HEK293 (cell line): ENCODE measurements around the gene NCOA3.
A peak's percentile ranks its signal among the peaks of the same experiment; 100 is the strongest.

Source experiments
- CTCF ChIA-PET: fragments of 350-600 bp; formaldehyde crosslinking; extraction: SDS; loops from one replicate; lab custom pipeline; 2021; ENCODE audit warnings: antibody characterized with exemption; lab: Yijun Ruan, JAX
- POLR2A ChIA-PET: fragments of 300-600 bp; formaldehyde crosslinking; extraction: SDS; loops from one replicate; lab custom pipeline; 2020; ENCODE audit warnings: antibody characterized with exemption, inconsistent platforms; lab: Yijun Ruan, JAX
- H3K27ac ChIP-seq: fragments of 200-500 bp; sonication (Bioruptor generic); 2 replicates; pipeline ENCODE4 v1.5.1; 2014; ENCODE audit warnings: low read depth, low read length, control low read depth, inconsistent platforms; ENCODE audit errors: extremely low read depth
- H3K36me3 ChIP-seq, 2 experiments: fragments of 200-500 bp in 1 of 2; sonication (Bioruptor generic) in 1 of 2; 1 replicate in 1 of 2; 2 replicates in 1 of 2; pipeline ENCODE4 v1.5.1; 2014 to 2017; ENCODE audit warnings: inconsistent platforms in 2 of 2, low read length in 2 of 2; ENCODE audit not compliant: control insufficient read depth in 2 of 2, insufficient read depth in 1 of 2
- H3K4me1 ChIP-seq: fragments of 200-500 bp; sonication (Bioruptor generic); 2 replicates; pipeline ENCODE4 v1.5.1; 2014; ENCODE audit warnings: mild to moderate bottlenecking, low read length, inconsistent platforms; ENCODE audit not compliant: control insufficient read depth, insufficient read depth
- H3K4me3 ChIP-seq: 2 replicates; pipeline ENCODE4 v1.5.1; 2011; ENCODE audit warnings: low read depth, mild to moderate bottlenecking, control low read depth, low read length, moderate library complexity
- H3K9me3 ChIP-seq: fragments of 200-500 bp; sonication (Bioruptor generic); 2 replicates; pipeline ENCODE4 v1.5.1; 2014; ENCODE audit warnings: low read depth, low read length, inconsistent platforms; ENCODE audit not compliant: control insufficient read depth, insufficient read depth
- KLF1 ChIP-seq: fragments of 450-650 bp; formaldehyde crosslinking; IDR thresholded peaks from 2 replicates; pipeline ENCODE4 v1.5.1; 2016; ENCODE audit warnings: missing biosample characterization, missing genetic modification characterization
- WT1 ChIP-seq: fragments of 450-650 bp; formaldehyde crosslinking; IDR thresholded peaks from 2 replicates; pipeline ENCODE4 v1.5.1; 2016; ENCODE audit warnings: missing biosample characterization, missing genetic modification characterization
- YY2 ChIP-seq: fragments of 450-650 bp; formaldehyde crosslinking; IDR thresholded peaks from 2 replicates; pipeline ENCODE4 v1.5.1; 2016; ENCODE audit warnings: missing biosample characterization, missing genetic modification characterization
- ZFP3 ChIP-seq: fragments of 450-650 bp; formaldehyde crosslinking; IDR thresholded peaks from 2 replicates; pipeline ENCODE4 v1.5.1; 2016; ENCODE audit warnings: low read depth, missing biosample characterization, missing genetic modification characterization
- ZNF138 ChIP-seq: fragments of 450-650 bp; formaldehyde crosslinking; IDR thresholded peaks from 2 replicates; pipeline ENCODE4 v1.5.1; 2016; ENCODE audit warnings: missing biosample characterization, missing genetic modification characterization, borderline replicate concordance
- ZNF292 ChIP-seq: fragments of 450-650 bp; formaldehyde crosslinking; IDR thresholded peaks from 2 replicates; pipeline ENCODE4 v1.5.1; 2016; ENCODE audit warnings: low read depth, missing biosample characterization, missing genetic modification characterization, borderline replicate concordance
- ZNF324 ChIP-seq: fragments of 450-650 bp; formaldehyde crosslinking; IDR thresholded peaks from 2 replicates; pipeline ENCODE4 v1.5.1; 2016; ENCODE audit warnings: missing biosample characterization, missing genetic modification characterization
- ZNF341 ChIP-seq: fragments of 450-650 bp; formaldehyde crosslinking; IDR thresholded peaks from 2 replicates; pipeline ENCODE4; 2016; ENCODE audit warnings: low read depth, missing biosample characterization, missing genetic modification characterization
- ZNF350 ChIP-seq: fragments of 450-650 bp; formaldehyde crosslinking; IDR thresholded peaks from 2 replicates; pipeline ENCODE4 v1.5.0; 2017; ENCODE audit warnings: missing biosample characterization, mild to moderate bottlenecking, missing genetic modification characterization
- ZNF514 ChIP-seq: fragments of 450-650 bp; formaldehyde crosslinking; IDR thresholded peaks from 2 replicates; pipeline ENCODE4 v1.5.1; 2016; ENCODE audit warnings: missing biosample characterization, missing genetic modification characterization
- ZNF530 ChIP-seq: fragments of 450-650 bp; formaldehyde crosslinking; IDR thresholded peaks from 2 replicates; pipeline ENCODE4 v1.5.1; 2016; ENCODE audit warnings: low read depth, missing biosample characterization, missing genetic modification characterization
- ZNF544 ChIP-seq: fragments of 450-650 bp; formaldehyde crosslinking; IDR thresholded peaks from 2 replicates; pipeline ENCODE4 v1.5.0; 2017; ENCODE audit warnings: missing biosample characterization, missing genetic modification characterization
- ZNF600 ChIP-seq: fragments of 450-650 bp; formaldehyde crosslinking; IDR thresholded peaks from 2 replicates; pipeline ENCODE4 v1.5.1; 2016; ENCODE audit warnings: missing biosample characterization, missing genetic modification characterization
- ZNF624 ChIP-seq: fragments of 450-650 bp; formaldehyde crosslinking; IDR thresholded peaks from 2 replicates; pipeline ENCODE4 v1.5.1; 2017; ENCODE audit warnings: missing biosample characterization, missing genetic modification characterization
- ZNF76 ChIP-seq: fragments of 450-650 bp; formaldehyde crosslinking; IDR thresholded peaks from 2 replicates; pipeline ENCODE4; 2016; ENCODE audit warnings: low read depth, missing biosample characterization, missing genetic modification characterization, borderline replicate concordance
- TF ChIP-seq, protein P1 (sequence below): fragments of 450-650 bp; formaldehyde crosslinking; IDR thresholded peaks from 2 replicates; pipeline ENCODE4 v1.5.1; 2016; ENCODE audit warnings: missing biosample characterization, missing genetic modification characterization, low read depth
- TF ChIP-seq, protein P2 (sequence below): fragments of 450-650 bp; formaldehyde crosslinking; conservative IDR thresholded peaks from 2 replicates; pipeline ENCODE4 v1.5.1; 2016; ENCODE audit warnings: low read depth, missing biosample characterization, missing genetic modification characterization
- TF ChIP-seq, protein P3 (sequence below): fragments of 450-650 bp; IDR thresholded peaks from 2 replicates; pipeline ENCODE4 v1.5.1; 2018; ENCODE audit warnings: missing biosample characterization, missing genetic modification characterization
- TF ChIP-seq, protein P4 (sequence below): IDR thresholded peaks from 2 replicates; pipeline ENCODE4 v1.6.1; 2011; ENCODE audit warnings: mild to moderate bottlenecking, low read depth, low read length, borderline replicate concordance

NCOA3 gene

DNA sequence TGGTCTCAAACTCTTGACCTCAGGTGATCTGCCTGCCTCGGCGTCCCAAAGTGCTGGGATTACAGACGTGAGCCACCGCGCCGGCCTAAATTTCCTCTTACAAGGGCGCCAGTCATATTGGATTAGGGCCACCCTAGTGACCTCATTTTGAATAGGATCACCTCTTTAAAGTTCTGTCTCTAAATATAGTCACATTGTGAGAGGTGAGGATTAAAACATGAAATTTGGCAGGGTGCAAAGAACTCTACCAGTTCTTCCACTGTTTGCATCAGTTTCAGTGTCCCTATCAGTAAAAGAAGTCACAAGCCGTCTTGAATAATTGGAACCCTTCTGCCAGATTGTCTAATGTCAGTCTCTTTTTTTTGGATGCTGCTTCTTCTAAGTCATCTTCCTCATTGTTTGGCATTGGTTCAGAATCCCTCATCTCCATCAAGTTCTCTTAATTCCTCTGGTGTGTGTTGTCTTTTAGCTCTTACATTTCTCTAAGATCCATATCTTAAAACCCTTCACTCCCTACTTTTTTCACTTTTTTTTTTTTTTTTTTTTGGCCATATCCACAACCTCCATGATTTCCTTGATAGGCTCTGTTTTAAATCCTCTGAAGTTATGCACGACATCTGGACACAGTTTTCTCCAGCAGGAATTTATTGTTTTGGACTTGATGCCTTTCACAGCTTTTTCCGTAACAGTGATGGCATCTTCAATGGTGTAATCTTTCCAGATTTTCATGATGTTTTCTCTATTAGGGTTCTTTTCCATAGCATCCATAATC, 56.8 kb downstream of the NCOA3 start:
- Histone ChIP-seq H3K4me3 (no peak overlapping the region), H3K9me3 (no peaks in the 10 kb centered on the region), H3K4me1 (peaks cover 3% of the 10 kb centered on the region), H3K27ac (no peak overlapping the region), H3K36me3 (no peaks in the 10 kb centered on the region)
- ChIA-PET CTCF (no interaction called here), POLR2A (no interaction called here)
- TF ChIP-seq ZNF624 (tag by site-specific recombination) (no peak), ZNF600 (tag by site-specific recombination) (peak; percentile 47; the same call in 1 of the 2 replicates)
- TF ChIP-seq, protein P1, sequence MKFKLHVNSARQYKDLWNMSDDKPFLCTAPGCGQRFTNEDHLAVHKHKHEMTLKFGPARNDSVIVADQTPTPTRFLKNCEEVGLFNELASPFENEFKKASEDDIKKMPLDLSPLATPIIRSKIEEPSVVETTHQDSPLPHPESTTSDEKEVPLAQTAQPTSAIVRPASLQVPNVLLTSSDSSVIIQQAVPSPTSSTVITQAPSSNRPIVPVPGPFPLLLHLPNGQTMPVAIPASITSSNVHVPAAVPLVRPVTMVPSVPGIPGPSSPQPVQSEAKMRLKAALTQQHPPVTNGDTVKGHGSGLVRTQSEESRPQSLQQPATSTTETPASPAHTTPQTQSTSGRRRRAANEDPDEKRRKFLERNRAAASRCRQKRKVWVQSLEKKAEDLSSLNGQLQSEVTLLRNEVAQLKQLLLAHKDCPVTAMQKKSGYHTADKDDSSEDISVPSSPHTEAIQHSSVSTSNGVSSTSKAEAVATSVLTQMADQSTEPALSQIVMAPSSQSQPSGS, result no peak

DNA sequence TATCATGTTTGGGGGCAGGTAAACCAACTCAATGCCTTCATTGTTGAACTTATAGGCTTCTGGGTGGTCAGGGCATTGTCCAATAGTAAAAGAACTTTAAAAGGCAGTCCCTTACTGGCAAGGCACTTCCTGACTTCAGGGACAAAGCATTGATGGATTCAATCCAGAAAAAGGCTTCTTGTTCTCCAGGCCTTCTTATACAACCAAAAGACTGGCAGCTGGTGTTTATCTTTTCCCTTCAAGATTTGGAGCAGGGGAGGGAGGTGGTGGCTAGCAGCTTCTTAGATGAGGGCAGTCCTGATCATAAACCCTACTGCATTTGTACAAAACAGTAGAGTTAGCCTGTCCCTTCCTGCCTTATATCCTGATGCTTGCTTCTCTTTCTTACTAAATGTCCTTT, 57.5 kb downstream of the NCOA3 start:
- ChIA-PET POLR2A (no interaction called here), CTCF (interaction anchor here (0.7 kb wide), 1 partner anchor 368 kb away, joined by 3 read pairs; no protein-coding TSS in a partner anchor)
- no peaks in the 10 kb centered on the region for H3K9me3 ChIP-seq
- no peak overlapping the region for H3K4me3 ChIP-seq
- H3K4me1 ChIP-seq, result peaks cover 3% of the 10 kb centered on the region
- no peak overlapping the region for H3K27ac ChIP-seq
- H3K36me3 ChIP-seq, result no peaks in the 10 kb centered on the region
- no peak for TF ChIP-seq ZNF530 (tag by site-specific recombination)
- TF ChIP-seq ZNF350 (tag by site-specific recombination), result no peak
- no peak for TF ChIP-seq ZNF138 (tag by site-specific recombination)
- no peak for TF ChIP-seq ZNF341 (tag by site-specific recombination)
- TF ChIP-seq ZNF544 (tag by site-specific recombination), result no peak
- TF ChIP-seq, protein P2, sequence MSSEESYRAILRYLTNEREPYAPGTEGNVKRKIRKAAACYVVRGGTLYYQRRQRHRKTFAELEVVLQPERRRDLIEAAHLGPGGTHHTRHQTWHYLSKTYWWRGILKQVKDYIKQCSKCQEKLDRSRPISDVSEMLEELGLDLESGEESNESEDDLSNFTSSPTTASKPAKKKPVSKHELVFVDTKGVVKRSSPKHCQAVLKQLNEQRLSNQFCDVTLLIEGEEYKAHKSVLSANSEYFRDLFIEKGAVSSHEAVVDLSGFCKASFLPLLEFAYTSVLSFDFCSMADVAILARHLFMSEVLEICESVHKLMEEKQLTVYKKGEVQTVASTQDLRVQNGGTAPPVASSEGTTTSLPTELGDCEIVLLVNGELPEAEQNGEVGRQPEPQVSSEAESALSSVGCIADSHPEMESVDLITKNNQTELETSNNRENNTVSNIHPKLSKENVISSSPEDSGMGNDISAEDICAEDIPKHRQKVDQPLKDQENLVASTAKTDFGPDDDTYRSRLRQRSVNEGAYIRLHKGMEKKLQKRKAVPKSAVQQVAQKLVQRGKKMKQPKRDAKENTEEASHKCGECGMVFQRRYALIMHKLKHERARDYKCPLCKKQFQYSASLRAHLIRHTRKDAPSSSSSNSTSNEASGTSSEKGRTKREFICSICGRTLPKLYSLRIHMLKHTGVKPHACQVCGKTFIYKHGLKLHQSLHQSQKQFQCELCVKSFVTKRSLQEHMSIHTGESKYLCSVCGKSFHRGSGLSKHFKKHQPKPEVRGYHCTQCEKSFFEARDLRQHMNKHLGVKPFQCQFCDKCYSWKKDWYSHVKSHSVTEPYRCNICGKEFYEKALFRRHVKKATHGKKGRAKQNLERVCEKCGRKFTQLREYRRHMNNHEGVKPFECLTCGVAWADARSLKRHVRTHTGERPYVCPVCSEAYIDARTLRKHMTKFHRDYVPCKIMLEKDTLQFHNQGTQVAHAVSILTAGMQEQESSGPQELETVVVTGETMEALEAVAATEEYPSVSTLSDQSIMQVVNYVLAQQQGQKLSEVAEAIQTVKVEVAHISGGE (tag by site-specific recombination), result no peak
- no peak for TF ChIP-seq ZFP3 (tag by site-specific recombination)
- no peak for TF ChIP-seq ZNF292
- no peak for TF ChIP-seq ZNF76 (tag by site-specific recombination)
- no peak for TF ChIP-seq ZNF514
- no peak for TF ChIP-seq ZNF324 (tag by site-specific recombination)
- TF ChIP-seq, protein P3, sequence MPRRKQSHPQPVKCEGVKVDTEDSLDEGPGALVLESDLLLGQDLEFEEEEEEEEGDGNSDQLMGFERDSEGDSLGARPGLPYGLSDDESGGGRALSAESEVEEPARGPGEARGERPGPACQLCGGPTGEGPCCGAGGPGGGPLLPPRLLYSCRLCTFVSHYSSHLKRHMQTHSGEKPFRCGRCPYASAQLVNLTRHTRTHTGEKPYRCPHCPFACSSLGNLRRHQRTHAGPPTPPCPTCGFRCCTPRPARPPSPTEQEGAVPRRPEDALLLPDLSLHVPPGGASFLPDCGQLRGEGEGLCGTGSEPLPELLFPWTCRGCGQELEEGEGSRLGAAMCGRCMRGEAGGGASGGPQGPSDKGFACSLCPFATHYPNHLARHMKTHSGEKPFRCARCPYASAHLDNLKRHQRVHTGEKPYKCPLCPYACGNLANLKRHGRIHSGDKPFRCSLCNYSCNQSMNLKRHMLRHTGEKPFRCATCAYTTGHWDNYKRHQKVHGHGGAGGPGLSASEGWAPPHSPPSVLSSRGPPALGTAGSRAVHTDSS (tag by site-specific recombination), result no peak
- no peak for TF ChIP-seq KLF1
- TF ChIP-seq, protein P4, sequence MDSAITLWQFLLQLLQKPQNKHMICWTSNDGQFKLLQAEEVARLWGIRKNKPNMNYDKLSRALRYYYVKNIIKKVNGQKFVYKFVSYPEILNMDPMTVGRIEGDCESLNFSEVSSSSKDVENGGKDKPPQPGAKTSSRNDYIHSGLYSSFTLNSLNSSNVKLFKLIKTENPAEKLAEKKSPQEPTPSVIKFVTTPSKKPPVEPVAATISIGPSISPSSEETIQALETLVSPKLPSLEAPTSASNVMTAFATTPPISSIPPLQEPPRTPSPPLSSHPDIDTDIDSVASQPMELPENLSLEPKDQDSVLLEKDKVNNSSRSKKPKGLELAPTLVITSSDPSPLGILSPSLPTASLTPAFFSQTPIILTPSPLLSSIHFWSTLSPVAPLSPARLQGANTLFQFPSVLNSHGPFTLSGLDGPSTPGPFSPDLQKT, result no peak
- no peak for TF ChIP-seq WT1 (tag by site-specific recombination)
- TF ChIP-seq YY2 (tag by site-specific recombination), result no peak
